Stimulated activated CD4-positive, alpha-beta T cell treated with anti-CD3 and anti-CD28 coated beads, Interleukin-2, amount 100 ng/mL, for 24 hours (primary cell): Measurements from ENCODE around the gene CELSR2.
A peak's percentile ranks its signal among the peaks of the same experiment; 100 is the strongest.

Source experiments
- DNase-seq, 2 donors: peaks; one replicate each; pipeline ENCODE4 v3.0.0-alpha.2; 2020

The CELSR2 gene

DNA sequence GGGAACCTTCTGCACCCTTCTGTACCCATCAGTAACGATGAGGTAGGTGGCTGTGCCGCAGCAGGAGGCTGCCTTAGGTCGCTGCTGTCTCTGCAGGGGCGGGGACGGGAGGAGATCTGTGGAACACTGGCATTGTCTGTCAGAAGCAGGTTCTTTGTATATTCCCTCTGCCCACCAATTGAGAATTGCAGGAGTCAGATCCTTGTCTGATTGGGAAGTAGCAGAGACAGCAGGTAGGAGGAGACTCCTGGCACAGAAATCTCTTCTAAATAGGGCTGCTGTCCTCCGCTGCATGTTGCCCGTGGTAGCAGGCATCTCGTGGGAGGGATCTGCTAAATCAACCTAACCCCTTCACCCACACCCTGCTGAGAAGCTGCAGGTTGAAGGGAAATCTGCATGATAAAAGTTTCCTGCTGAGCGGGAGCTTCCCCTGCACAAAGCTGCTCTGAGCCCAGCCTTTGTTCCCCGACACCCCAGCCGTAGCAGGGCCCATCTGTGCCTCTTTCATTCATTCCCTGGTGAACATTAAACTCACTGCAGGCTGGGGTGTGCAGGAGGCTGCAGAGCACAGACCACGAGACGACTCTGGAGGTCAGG is 19.7 kb upstream of the CELSR2 start:
- no peak for DNase-seq

DNA sequence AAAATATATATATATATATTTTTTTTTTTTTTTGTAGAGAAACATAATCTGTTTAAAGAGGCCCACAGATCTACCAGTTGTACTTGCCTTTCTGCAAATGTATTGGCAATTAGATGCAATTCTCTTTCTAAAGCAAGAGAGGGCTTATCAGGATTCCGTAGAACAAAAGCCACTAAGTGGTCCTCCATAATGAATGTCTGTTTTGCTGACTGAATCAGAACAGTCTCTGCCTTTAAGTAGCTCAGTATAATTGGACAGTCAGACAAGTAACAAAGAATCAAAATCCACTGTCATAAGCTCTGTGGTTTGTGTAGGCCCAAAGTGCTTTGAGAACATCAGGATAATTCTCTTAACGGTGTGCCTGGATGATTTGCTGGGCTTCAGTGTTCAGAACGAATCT is 18.3 kb upstream of the CELSR2 start:
- DNase-seq, result no peak

DNA sequence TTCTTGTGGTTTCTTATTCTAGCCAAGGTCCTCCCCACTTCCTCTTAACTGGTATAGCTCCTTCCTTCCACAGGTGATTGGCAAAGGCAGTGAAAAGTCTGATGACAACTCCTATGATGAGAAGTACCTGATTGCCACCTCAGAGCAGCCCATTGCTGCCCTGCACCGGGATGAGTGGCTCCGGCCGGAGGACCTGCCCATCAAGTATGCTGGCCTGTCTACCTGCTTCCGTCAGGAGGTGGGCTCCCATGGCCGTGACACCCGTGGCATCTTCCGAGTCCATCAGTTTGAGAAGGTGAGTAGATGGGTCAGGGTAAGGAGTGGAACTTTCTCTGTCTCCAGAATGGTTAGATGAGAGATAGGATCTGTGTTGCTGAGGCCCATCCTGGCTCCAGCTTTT is 14.2 kb upstream of the CELSR2 start:
- no peak for DNase-seq

- DNase-seq, result no peak
Measured at GRCh38 chr1:109237512-109237911, 11.8 kb upstream of the CELSR2 start.

- no peak for DNase-seq
Measured at GRCh38 chr1:109238382-109238781, 11.0 kb upstream of the CELSR2 start.

DNA sequence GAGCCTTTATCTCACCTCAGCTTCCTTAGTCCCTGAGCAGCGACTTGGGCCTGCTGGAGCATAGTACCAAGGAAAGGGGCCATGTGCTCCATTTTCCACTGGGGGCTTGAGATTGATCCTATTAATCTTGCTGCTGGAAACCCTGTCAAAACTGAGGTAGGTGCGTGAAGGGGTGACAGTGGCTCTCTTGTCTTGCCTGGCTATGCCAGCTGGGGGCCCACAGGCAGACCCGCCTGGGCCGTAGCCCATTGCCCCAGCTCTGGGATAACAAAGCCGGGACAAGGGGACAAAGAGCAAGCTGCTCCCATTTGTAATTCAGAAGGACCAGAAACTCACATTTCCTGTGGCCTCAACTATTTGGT is 10.3 kb upstream of the CELSR2 start:
- no peak for DNase-seq

GRCh38 chr1:109239409-109240068 is 9.8 kb upstream of the CELSR2 start:
- peak in 1 of 2 donors; percentile 27 for DNase-seq

GRCh38 chr1:109240158-109241152 is 8.9 kb upstream of the CELSR2 start:
- peak in 1 of 2 donors; percentile 46 for DNase-seq

GRCh38 chr1:109241344-109241743 is 8.0 kb upstream of the CELSR2 start:
- no peak for DNase-seq

GRCh38 chr1:109241841-109242345 is 7.4 kb upstream of the CELSR2 start:
- DNase-seq, result no peak

DNA sequence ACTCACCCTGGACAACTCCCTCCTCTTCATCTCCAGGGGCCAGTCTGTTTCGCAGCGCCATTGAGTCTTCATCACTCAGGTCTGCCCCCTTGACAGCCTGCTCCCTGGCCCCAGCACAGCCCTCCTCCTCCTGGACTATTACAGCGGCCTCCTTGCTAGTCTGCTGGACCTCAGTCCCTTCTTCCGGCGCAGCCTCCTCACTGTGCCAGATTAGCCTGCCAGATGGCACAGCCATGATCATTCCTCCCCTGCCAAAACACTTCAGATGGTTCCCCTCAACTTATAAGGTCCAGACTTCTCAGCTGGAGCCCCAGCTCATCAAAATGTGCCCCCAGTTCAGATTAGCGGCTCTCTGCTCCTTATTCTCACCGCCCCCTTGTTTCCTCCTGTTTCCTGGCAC is 7.0 kb upstream of the CELSR2 start:
- DNase-seq, result no peak

DNA sequence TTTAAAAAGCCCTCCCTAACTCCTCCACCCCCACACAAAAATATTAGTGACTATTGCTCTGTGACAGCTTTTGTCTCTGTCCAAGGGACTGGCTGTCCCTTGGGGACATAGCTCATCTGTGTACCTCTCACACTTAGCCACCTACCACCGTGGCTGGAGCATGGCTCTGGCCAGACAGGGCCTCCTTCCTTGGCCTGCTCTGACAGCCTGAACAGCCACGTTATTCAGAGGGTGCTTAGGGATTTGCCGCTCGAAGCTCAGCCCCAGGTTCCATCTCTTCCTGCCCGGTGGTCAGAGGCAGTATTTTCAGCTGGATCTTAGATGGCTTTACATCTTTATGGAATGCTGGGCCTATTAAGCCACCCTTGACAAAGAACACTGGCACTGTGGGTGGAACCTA is 6.1 kb upstream of the CELSR2 start:
- no peak for DNase-seq

- DNase-seq, result no peak
Measured at GRCh38 chr1:109243860-109244552, 5.3 kb upstream of the CELSR2 start.

GRCh38 chr1:109246141-109246551 is 3.2 kb upstream of the CELSR2 start:
- DNase-seq, result no peak

- DNase-seq, result no peak
Measured at GRCh38 chr1:109247401-109248365, 1.7 kb upstream of the CELSR2 start.

DNA sequence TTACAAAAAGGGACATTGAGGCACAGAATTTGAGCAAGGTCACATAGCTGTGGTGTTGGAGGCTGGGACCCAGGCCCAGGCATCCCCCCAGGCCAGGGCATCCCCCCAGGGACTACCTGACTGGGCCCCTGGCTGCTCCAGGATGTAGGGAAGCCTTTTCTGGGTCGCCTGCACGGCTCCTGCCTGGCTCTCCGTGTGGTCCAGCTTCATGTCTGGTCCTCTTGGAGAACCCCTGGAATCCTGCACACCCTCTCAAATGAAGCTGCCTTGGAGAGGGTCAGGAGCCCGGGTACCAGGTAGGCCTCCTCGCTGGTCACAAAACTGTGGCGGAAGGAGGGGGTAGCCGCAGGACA is 919 bp upstream of the CELSR2 start:
- DNase-seq, result no peak

GRCh38 chr1:109249654-109250401 is 489 bp downstream of the CELSR2 start:
- DNase-seq, result no peak

- no peak for DNase-seq
Measured at GRCh38 chr1:109250454-109251276, 1.3 kb downstream of the CELSR2 start.

DNA sequence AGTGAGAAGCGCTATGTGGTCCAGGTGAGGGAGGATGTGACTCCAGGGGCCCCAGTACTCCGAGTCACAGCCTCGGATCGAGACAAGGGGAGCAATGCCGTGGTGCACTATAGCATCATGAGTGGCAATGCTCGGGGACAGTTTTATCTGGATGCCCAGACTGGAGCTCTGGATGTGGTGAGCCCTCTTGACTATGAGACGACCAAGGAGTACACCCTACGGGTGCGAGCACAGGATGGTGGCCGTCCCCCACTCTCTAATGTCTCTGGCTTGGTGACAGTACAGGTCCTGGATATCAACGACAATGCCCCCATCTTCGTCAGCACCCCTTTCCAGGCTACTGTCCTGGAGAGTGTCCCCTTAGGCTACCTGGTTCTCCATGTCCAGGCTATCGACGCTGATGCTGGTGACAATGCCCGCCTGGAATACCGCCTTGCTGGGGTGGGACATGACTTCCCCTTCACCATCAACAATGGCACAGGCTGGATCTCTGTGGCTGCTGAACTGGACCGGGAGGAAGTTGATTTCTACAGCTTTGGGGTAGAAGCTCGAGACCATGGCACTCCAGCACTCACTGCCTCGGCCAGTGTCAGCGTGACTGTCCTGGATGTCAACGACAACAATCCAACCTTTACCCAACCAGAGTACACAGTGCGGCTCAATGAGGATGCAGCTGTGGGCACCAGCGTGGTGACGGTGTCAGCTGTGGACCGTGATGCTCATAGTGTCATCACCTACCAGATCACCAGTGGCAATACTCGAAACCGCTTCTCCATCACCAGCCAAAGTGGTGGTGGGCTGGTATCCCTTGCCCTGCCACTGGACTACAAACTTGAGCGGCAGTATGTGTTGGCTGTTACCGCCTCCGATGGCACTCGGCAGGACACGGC is 2.2 kb downstream of the CELSR2 start:
- DNase-seq, result no peak
